GM19395 (cell line): ENCODE data around the gene LRRC26.
"Not testable (repeated sequence)": the region's sequence is repeated elsewhere in the genome, so short reads cannot be mapped to it uniquely, and the experiment has no call there.

Source experiments
- ATAC-seq: cut with Tn5 transposase; IDR thresholded peaks from one replicate; pipeline ENCODE4 v1.9.1; 2021; ENCODE audit warnings: mild to moderate bottlenecking, moderate library complexity; ENCODE audit not compliant: unreplicated experiment

The LRRC26 gene

DNA sequence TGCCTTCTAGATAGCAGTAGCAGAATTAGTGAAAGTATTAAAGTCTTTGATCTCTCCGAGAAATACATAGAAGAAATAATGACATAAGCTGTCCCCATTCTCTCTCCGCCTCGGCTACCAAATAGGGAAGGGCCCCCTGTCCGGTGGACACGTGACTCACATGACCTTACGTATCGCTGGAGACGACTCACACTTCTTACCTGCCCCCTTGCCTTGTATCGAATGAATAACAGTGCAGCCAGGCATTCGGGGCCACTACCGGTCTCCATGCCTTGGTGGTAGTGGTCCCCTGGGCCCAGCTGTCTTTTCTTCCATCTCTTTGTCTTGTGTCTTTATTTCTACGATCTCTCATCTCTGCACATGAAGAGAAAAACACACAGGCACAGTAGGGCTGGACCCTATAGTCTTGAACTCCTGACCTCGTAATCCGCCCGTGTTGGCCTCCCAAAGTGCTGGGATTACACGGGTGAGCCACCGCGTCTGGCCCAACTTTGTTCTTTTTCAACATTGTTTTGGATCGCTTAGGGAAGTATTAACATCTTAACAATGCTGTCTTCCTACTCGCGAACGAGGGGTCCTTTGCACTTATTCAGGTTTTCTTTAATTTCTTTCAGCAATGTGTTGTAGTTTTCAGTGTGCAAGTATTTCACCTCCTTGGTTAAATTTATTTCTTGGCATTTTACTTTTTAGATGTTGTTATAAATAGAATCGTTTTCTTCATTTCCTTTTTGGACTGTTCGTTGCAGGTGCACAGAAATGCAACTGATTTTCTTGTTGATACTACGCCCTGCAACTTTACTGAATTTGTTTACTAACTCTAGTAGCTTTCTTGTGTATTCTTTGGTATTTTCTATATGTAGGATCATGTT lies 47.7 kb downstream of the LRRC26 start:
- ATAC-seq: not testable (repeated sequence)
